HCT116 (cell line): Measurements from ENCODE around the gene FBXW8. TPM values are rescaled to one million over a fixed set of nuclear protein-coding genes. Genes with fewer than 3 reads are reported as not detected.

Source experiments
- ATAC-seq: fragments of 200-7000 bp; cut with Tn5 transposase; 2 replicates; pipeline ENCODE4 v1.9.1; 2020; ENCODE audit warnings: mild to moderate bottlenecking, moderate library complexity
- BruUV-seq: library from RNA; stranded (reverse); fragments of 400-500 nt; replicated peaks from 2 replicates; lab custom pipeline; 2021; lab: Mats Ljungman, UMichigan
- CTCF ChIA-PET: fragments of 300-600 bp; sonication (Branson Sonifier 250); formaldehyde crosslinking; loops from one replicate; lab custom pipeline; 2021; ENCODE audit warnings: antibody characterized with exemption; lab: Charles Lee
- POLR2A ChIA-PET: fragments of 300-600, 350-600 bp; sonication (Branson Sonifier 250); formaldehyde crosslinking; loops from one replicate; lab custom pipeline; 2021; ENCODE audit warnings: antibody characterized with exemption; lab: Charles Lee
- RAD21 ChIA-PET, 2 experiments: fragments of 300-600 bp; sonication (Branson Sonifier 250); formaldehyde crosslinking; loops; one replicate each; lab custom pipeline; 2023; ENCODE audit warnings: low total read pairs in 2 of 2; ENCODE audit not compliant: uncharacterized antibody in 2 of 2, unreplicated experiment in 2 of 2, low non-redundant PET in 1 of 2; lab: Charles Lee
- DNase-seq: peaks from one replicate; pipeline ENCODE4 v3.0.0-alpha.2; 2010; ENCODE audit warnings: low read depth, low spot score
- H2AFZ ChIP-seq: fragments of 200-600 bp; shearing (Covaris generic), sonication (generic); 2 replicates; pipeline ENCODE4 v1.6.1; 2017; ENCODE audit warnings: low read depth, mixed run types, mixed read lengths, antibody characterized with exemption, low read length; ENCODE audit not compliant: poor library complexity, severe bottlenecking
- H3K27ac ChIP-seq: 2 replicates; pipeline ENCODE4 v1.5.1; 2012; ENCODE audit warnings: low read depth, low read length
- H3K27me3 ChIP-seq: fragments of 200-600 bp; sonication (generic); 2 replicates; pipeline ENCODE4 v1.6.1; 2016; ENCODE audit warnings: mixed run types, low read length, mixed read lengths; ENCODE audit not compliant: insufficient read depth
- H3K36me3 ChIP-seq, 2 experiments: fragments of 200-500 bp in 1 of 2; fragments of 200-600 bp in 1 of 2; sonication (Bioruptor generic) in 1 of 2; sonication (generic) in 1 of 2; 2 replicates each; pipeline versions ENCODE4 v1.5.1 to v1.6.1; 2014 to 2016; ENCODE audit warnings: low read length in 2 of 2, inconsistent platforms in 1 of 2, mixed read lengths in 1 of 2, mixed run types in 1 of 2; ENCODE audit not compliant: insufficient read depth in 2 of 2, control insufficient read depth in 1 of 2
- H3K4me1 ChIP-seq, 2 experiments: fragments of 200-600 bp in 1 of 2; sonication (generic) in 1 of 2; 2 replicates each; pipeline versions ENCODE4 v1.5.1 to v1.6.1; 2012 to 2017; ENCODE audit warnings: low read length in 2 of 2, inconsistent platforms in 1 of 2, mild to moderate bottlenecking in 1 of 2, mixed read lengths in 1 of 2, mixed run types in 1 of 2, moderate library complexity in 1 of 2; ENCODE audit not compliant: insufficient read depth in 2 of 2, control insufficient read depth in 1 of 2
- H3K4me2 ChIP-seq: fragments of 200-600 bp; sonication (generic); 2 replicates; pipeline ENCODE4 v1.6.1; 2017; ENCODE audit warnings: mixed run types, low read length, mixed read lengths
- H3K4me3 ChIP-seq, 2 experiments: fragments of 200-600 bp in 1 of 2; sonication (generic) in 1 of 2; replicated peaks in 1 of 2; 2 replicates each; pipeline ENCODE4 v1.5.1; 2011 to 2016; ENCODE audit warnings: low read length in 2 of 2, control low read depth in 1 of 2, low read depth in 1 of 2, mild to moderate bottlenecking in 1 of 2, mixed read lengths in 1 of 2, mixed run types in 1 of 2
- H3K79me2 ChIP-seq: fragments of 200-600 bp; sonication (generic); 2 replicates; pipeline ENCODE4 v1.6.1; 2017; ENCODE audit warnings: mild to moderate bottlenecking, mixed run types, low read length, moderate library complexity, mixed read lengths; ENCODE audit not compliant: insufficient read depth
- H3K9ac ChIP-seq: fragments of 200-600 bp; sonication (generic); 2 replicates; pipeline ENCODE4 v1.6.1; 2016; ENCODE audit warnings: low read length, mixed read lengths
- H3K9me2 ChIP-seq: fragments of 200-600 bp; sonication (generic), shearing (Covaris generic); 2 replicates; pipeline ENCODE4 v1.6.1; 2017; ENCODE audit warnings: mixed run types, mild to moderate bottlenecking, moderate library complexity; ENCODE audit not compliant: insufficient read depth
- H3K9me3 ChIP-seq, 2 experiments: fragments of 200-500 bp in 1 of 2; fragments of 200-600 bp in 1 of 2; sonication (Bioruptor generic) in 1 of 2; sonication (generic) in 1 of 2; 2 replicates each; pipeline ENCODE4 v1.6.1; 2014 to 2017; ENCODE audit warnings: low read length in 2 of 2, mixed read lengths in 2 of 2, inconsistent platforms in 1 of 2, low read depth in 1 of 2, mild to moderate bottlenecking in 1 of 2, mixed run types in 1 of 2, moderate library complexity in 1 of 2; ENCODE audit not compliant: control insufficient read depth in 1 of 2, insufficient read depth in 1 of 2
- H4K20me1 ChIP-seq: fragments of 200-600 bp; sonication (generic), shearing (Covaris generic); 2 replicates; pipeline ENCODE4 v1.6.1; 2017; ENCODE audit warnings: mixed run types, mild to moderate bottlenecking, moderate library complexity; ENCODE audit not compliant: insufficient read depth
- ATF3 ChIP-seq: IDR thresholded peaks from 2 replicates; pipeline ENCODE4 v1.6.1; 2012
- CBX3 ChIP-seq: IDR thresholded peaks from 2 replicates; pipeline ENCODE4 v1.6.1; 2012; ENCODE audit warnings: low read depth
- CEBPB ChIP-seq: IDR thresholded peaks from 2 replicates; pipeline ENCODE4 v1.6.1; 2012; ENCODE audit warnings: low read depth
- CTCF ChIP-seq, 3 experiments: fragments of 200-600 bp in 1 of 3; sonication (generic) in 1 of 3; IDR thresholded peaks in 2 of 3; conservative IDR thresholded peaks in 1 of 3; 2 replicates each; pipeline ENCODE4 v1.5.1; 2012 to 2017; ENCODE audit warnings: low read depth in 2 of 3, low read length in 2 of 3, antibody characterized with exemption in 1 of 3, borderline replicate concordance in 1 of 3, control low read depth in 1 of 3, mild to moderate bottlenecking in 1 of 3, mixed read lengths in 1 of 3, mixed run types in 1 of 3, moderate library complexity in 1 of 3; ENCODE audit not compliant: insufficient read depth in 1 of 3
- EGR1 ChIP-seq: IDR thresholded peaks from 2 replicates; pipeline ENCODE4 v1.6.1; 2012; ENCODE audit warnings: low read depth
- EZH2 ChIP-seq: fragments of 200-600 bp; sonication (generic); IDR thresholded peaks from 2 replicates; pipeline ENCODE4 v1.6.1; 2017; ENCODE audit warnings: antibody characterized with exemption, mixed run types
- FOSL1 ChIP-seq: IDR thresholded peaks from 2 replicates; pipeline ENCODE4 v1.6.1; 2012; ENCODE audit warnings: low read depth
- JUND ChIP-seq: IDR thresholded peaks from 2 replicates; pipeline ENCODE4 v1.6.1; 2012
- MAX ChIP-seq: IDR thresholded peaks from 2 replicates; pipeline ENCODE4 v1.6.1; 2012
- POLR2AphosphoS5 ChIP-seq: IDR thresholded peaks from 2 replicates; pipeline ENCODE4 v1.6.1; 2011; ENCODE audit warnings: mild to moderate bottlenecking, low read depth, low read length, moderate library complexity
- RAD21 ChIP-seq: IDR thresholded peaks from 2 replicates; pipeline ENCODE4 v1.6.1; 2012; ENCODE audit warnings: low read depth, mild to moderate bottlenecking
- REST ChIP-seq: IDR thresholded peaks from 2 replicates; pipeline ENCODE4 v1.6.1; 2012; ENCODE audit warnings: low read depth
- SIN3A ChIP-seq: IDR thresholded peaks from 2 replicates; pipeline ENCODE4 v1.6.1; 2012; ENCODE audit warnings: low read depth
- SP1 ChIP-seq: IDR thresholded peaks from 2 replicates; pipeline ENCODE4 v1.6.1; 2012; ENCODE audit warnings: low read depth
- SRF ChIP-seq: IDR thresholded peaks from 2 replicates; pipeline ENCODE4 v1.6.1; 2012; ENCODE audit warnings: low read depth
- TCF7L2 ChIP-seq: IDR thresholded peaks from 2 replicates; pipeline ENCODE4 v1.7.0; 2011; ENCODE audit warnings: borderline replicate concordance, inconsistent platforms; ENCODE audit not compliant: insufficient read depth, insufficient read length; ENCODE audit errors: extremely low read depth
- YY1 ChIP-seq: IDR thresholded peaks from 2 replicates; pipeline ENCODE4 v1.6.1; 2011; ENCODE audit warnings: low read length, low read depth, moderate library complexity, mild to moderate bottlenecking; ENCODE audit not compliant: insufficient replicate concordance; ENCODE audit errors: extremely low read depth
- ZFX ChIP-seq: fragments of 450-650 bp; IDR thresholded peaks from 2 replicates; pipeline ENCODE4 v1.6.1; 2017
- ZNF274 ChIP-seq: fragments of 200-500 bp; sonication (Bioruptor generic); IDR thresholded peaks from 2 replicates; pipeline ENCODE4 v1.6.1; 2014; ENCODE audit warnings: mild to moderate bottlenecking, low read depth, low read length, inconsistent platforms
- intact Hi-C: fragments of 100-400 bp; cut with micrococcal nuclease; formaldehyde crosslinking; loops from 2 replicates; pipeline ENCODE4 v1.10.0; 2022
- total RNA-seq: library from RNA; stranded (reverse); gene quantifications from one replicate; pipeline ENCODE4 v1.2.1, GENCODE V29; 2021; ENCODE audit not compliant: unreplicated experiment
- TF ChIP-seq, protein P1 (sequence below): IDR thresholded peaks from 2 replicates; pipeline ENCODE4 v1.6.1; 2011; ENCODE audit warnings: mild to moderate bottlenecking, low read length, moderate library complexity; ENCODE audit not compliant: insufficient replicate concordance; ENCODE audit errors: extremely low read depth

Gene FBXW8
- total RNA-seq, 1 experiment from 2014 or later, result 14.6 TPM

DNA sequence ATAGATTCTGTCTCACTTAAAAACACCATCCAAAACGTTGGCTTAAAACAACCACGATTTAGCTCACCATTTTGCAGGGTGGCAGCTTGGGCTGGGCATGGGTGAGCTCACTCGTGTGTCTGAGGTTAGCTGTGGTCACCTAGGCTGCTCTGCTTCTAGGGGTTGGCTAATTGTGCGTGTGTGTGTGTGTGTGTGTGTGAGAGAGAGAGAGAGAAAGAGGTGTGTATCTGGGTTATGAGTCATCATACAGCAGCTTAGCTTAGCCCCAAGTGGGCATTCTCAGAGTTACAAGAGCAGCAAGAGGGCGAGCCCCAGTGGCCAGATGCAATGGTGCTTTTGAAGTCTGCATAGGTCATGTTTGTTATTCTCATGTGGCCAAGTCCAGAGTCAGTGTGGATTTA is 6.0 kb downstream of the FBXW8 start:
- ChIA-PET CTCF (interaction anchor here (0.6 to 1.0 kb wide), 3 partner anchors 63 to 219 kb away, joined by 3 read pairs; no protein-coding TSS in a partner anchor), POLR2A (no interaction called here), RAD21 (no interaction called here)
- Histone ChIP-seq H3K79me2 (peaks cover 37% of the 10 kb centered on the region), H4K20me1 (no peaks in the 10 kb centered on the region), H3K27me3 (no peaks in the 10 kb centered on the region), H3K9me3 (no peaks in the 10 kb centered on the region), H3K4me2 (peak overlapping the region; percentile 73), H3K36me3 (no peaks in the 10 kb centered on the region), H3K4me3 (peak overlapping the region in 1 of 2 experiments; percentile 14; a peak in 2 of 4 replicates), H2AFZ (no peak overlapping the region), H3K9me2 (no peaks in the 10 kb centered on the region), H3K9ac (peak overlapping the region; percentile 8), H3K4me1 (peaks cover 28 to 34% of the 10 kb centered on the region in 2 experiments), H3K27ac (peak overlapping the region; percentile 67)
- intact Hi-C loops, result no loop called here
- ATAC-seq (peak; percentile 91), DNase-seq (peak; percentile 86)
- TF ChIP-seq CBX3 (peak; percentile 86), ZFX (no peak), ZNF274 (no peak), POLR2AphosphoS5 (no peak; the same call in 1 of the 2 replicates), JUND (peak; percentile 96), ATF3 (peak; percentile 52; the same call in 1 of the 2 replicates), MAX (peak; percentile 62), EZH2 (no peak), FOSL1 (peak; percentile 93), EGR1 (no peak), CTCF (IDR thresholded peaks at IDR 0.05 in 2 of 3, conservative IDR thresholded peaks at IDR 0.05 in 1 of 3; ENCODE audit: borderline replicate concordance in 1 of 3, insufficient read depth in 1 of 3, low read depth in 2 of 3, low read length in 2 of 3) (peak; percentile 41 to 53 (median 50); a peak in 5 of 6 replicates), YY1 (peak; percentile 19), RAD21 (peak; percentile 76), TCF7L2 (peak; percentile 71), CEBPB (peak; percentile 17), SP1 (peak; percentile 66), SIN3A (no peak), REST (no peak), SRF (peak; percentile 67; the same call in 1 of the 2 replicates)
- TF ChIP-seq, protein P1, sequence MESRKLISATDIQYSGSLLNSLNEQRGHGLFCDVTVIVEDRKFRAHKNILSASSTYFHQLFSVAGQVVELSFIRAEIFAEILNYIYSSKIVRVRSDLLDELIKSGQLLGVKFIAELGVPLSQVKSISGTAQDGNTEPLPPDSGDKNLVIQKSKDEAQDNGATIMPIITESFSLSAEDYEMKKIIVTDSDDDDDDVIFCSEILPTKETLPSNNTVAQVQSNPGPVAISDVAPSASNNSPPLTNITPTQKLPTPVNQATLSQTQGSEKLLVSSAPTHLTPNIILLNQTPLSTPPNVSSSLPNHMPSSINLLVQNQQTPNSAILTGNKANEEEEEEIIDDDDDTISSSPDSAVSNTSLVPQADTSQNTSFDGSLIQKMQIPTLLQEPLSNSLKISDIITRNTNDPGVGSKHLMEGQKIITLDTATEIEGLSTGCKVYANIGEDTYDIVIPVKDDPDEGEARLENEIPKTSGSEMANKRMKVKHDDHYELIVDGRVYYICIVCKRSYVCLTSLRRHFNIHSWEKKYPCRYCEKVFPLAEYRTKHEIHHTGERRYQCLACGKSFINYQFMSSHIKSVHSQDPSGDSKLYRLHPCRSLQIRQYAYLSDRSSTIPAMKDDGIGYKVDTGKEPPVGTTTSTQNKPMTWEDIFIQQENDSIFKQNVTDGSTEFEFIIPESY, result no peak
- BruUV-seq, result no TSS peak
